IPS-18c (cell line): ENCODE results near the gene HM13.
"Not testable (repeated sequence)": the region's sequence is repeated elsewhere in the genome, so short reads cannot be mapped to it uniquely, and the experiment has no call there.

Source experiments
- H3K4me3 ChIP-seq: 2 replicates; pipeline ENCODE4 v1.7.0; 2013; ENCODE audit warnings: low read depth, mild to moderate bottlenecking, low read length, moderate library complexity; ENCODE audit not compliant: insufficient read depth
- H3K9me3 ChIP-seq: one replicate; pipeline ENCODE4 v1.6.1; 2013; ENCODE audit warnings: mild to moderate bottlenecking, low read length, moderate library complexity; ENCODE audit not compliant: control insufficient read depth, insufficient read depth

HM13 gene, protein sequence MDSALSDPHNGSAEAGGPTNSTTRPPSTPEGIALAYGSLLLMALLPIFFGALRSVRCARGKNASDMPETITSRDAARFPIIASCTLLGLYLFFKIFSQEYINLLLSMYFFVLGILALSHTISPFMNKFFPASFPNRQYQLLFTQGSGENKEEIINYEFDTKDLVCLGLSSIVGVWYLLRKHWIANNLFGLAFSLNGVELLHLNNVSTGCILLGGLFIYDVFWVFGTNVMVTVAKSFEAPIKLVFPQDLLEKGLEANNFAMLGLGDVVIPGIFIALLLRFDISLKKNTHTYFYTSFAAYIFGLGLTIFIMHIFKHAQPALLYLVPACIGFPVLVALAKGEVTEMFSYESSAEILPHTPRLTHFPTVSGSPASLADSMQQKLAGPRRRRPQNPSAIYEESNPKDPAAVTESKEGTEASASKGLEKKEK

DNA sequence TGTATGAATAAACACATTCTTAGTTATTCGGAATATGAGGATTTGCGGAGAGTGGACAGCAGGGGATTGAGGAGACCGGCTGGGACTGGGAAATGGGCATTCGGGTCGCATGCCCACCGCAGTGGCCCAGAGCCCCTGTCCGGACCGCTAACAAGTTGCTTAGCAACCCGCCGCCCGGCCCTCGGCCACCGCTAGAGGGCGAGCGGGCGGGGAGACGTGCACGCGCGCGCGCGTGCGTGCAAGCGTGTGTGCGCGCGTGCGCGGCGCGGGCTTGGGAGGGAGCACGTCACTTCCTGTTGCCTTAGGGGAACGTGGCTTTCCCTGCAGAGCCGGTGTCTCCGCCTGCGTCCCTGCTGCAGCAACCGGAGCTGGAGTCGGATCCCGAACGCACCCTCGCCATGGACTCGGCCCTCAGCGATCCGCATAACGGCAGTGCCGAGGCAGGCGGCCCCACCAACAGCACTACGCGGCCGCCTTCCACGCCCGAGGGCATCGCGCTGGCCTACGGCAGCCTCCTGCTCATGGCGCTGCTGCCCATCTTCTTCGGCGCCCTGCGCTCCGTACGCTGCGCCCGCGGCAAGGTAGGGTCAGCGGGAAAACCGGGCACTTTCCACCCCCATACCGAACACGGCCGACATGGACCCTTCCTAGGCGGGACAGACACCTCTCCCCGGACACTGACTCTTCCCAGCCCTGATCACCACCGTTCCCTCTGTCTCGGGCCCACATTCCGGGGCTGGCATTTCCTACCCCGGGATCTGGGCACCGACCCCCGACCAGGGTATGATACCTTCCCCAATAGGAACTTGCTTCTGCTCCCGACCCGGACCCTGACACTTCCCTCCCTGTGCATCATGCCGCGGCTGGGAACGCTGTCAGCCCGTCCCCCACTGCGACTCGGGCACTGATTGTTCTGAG lies at the start of gene HM13:
Gene HM13 (plus strand): TSS at position 289 of the 918 bp plus-strand sequence. CDS start 110 bp downstream, at position 399.
- Histone ChIP-seq H3K4me3 (peak within 1 kb of the TSS; percentile 83), H3K9me3 (no peaks in the 10 kb centered on the region)

GRCh38 chr20:31470946-31471345 lies 43.3 kb upstream of the HM13 start:
- not testable (repeated sequence) for H3K4me3 ChIP-seq, H3K9me3 ChIP-seq

DNA sequence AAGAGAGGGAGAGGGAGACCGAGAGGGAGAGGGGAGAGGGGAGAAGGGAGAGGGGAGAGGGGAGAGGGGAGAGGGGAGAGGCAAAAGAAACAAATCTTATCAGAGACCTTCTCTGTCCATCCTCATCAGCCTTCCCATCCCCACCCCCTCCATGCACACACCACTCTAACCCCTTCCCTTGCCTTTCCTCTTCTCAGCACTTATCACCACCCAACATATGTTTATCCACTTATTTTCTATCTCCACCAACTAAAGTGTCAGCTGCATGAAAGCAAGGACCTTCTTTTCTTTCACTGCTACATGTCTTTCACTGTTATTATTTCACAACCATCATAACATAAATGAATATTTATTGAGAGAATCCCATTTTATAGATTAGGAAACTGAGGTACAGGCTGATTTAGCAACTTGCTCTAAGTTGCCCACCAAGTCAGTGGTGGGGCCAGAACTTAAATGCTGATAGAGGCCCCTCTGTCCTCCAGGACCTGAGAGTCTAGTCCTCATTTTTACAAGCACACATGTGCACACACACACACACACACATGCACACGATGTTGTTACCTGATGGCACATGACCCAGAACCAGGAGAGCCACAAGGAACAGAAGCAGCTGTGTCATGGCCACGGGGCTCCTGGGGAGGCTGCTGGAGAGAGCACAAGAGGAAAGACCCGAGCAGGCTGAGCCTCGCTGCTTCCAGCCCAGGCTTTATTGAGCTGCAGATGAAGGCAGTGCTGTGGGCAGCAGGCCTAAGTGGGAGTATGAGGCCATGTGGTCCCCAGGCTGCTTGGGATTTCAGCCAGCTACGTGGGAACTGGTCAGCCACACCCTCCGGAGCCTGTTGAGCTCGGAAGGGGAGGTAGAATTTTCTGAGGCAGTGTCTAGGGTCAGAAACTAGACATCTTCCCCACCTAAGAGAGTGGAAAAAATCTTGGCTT lies 41.6 kb upstream of the HM13 start:
- no peaks in the 10 kb centered on the region for H3K9me3 ChIP-seq
- H3K4me3 ChIP-seq = no peak overlapping the region

- H3K4me3 ChIP-seq = no peak overlapping the region
- no peaks in the 10 kb centered on the region for H3K9me3 ChIP-seq
Observed at GRCh38 chr20:31473331-31474096, 40.7 kb upstream of the HM13 start.

DNA sequence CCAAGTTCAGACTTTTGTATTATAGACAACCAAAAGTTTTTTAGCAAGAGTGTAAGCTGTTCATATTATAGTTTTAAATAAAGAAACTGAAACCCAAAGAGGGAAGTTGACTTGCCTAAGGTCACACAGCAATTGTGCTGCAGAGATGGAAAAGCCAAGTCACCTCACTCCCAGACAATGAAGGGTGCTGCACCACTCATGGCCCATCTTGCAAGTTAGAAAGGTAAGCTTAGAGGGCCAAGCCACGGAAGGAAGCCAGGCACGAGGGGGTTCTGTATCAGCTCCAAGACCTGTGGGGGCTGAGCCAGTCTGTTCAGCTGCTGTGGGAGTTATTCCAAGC lies 40.2 kb upstream of the HM13 start:
- H3K4me3 ChIP-seq = no peak overlapping the region
- no peaks in the 10 kb centered on the region for H3K9me3 ChIP-seq

- Histone ChIP-seq H3K9me3 (no peaks in the 10 kb centered on the region), H3K4me3 (peak within 1 kb of the TSS; percentile 71)
Observed at GRCh38 chr20:31474758-31475427, 39.3 kb upstream of the HM13 start, which contains the start of the genes DEFB124 and REM1. Gene DEFB124 (minus strand): TSS chr20:31475127. CDS start chr20:31473013, 2,114 bp downstream. Gene REM1 (plus strand): TSS chr20:31475288. CDS start chr20:31476446, 1,158 bp downstream.

- Histone ChIP-seq H3K4me3 (peak overlapping the region; percentile 71), H3K9me3 (no peaks in the 10 kb centered on the region)
Observed at GRCh38 chr20:31475472-31476293, 38.6 kb upstream of the HM13 start.

DNA sequence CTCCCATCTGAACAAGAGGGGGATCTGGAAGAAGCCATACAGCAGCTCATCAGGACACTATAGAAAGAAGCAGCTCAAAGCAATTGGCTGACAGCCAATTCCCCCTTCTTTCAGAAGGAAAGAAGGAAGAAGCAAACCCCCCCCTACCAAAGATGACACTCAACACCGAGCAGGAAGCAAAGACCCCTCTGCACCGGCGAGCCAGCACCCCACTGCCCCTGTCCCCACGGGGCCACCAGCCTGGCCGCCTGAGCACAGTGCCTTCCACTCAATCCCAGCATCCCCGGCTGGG lies 38.0 kb upstream of the HM13 start:
- Histone ChIP-seq H3K4me3 (no peak overlapping the region), H3K9me3 (no peaks in the 10 kb centered on the region)

- H3K4me3 ChIP-seq = no peak overlapping the region
- H3K9me3 ChIP-seq = no peaks in the 10 kb centered on the region
Observed at GRCh38 chr20:31476643-31477215, 37.5 kb upstream of the HM13 start.

- Histone ChIP-seq H3K4me3 (no peak overlapping the region), H3K9me3 (peaks cover 2% of the 10 kb centered on the region)
Observed at GRCh38 chr20:31484001-31484400, 30.2 kb upstream of the HM13 start.

- H3K9me3 ChIP-seq = peaks cover 2% of the 10 kb centered on the region
- H3K4me3 ChIP-seq = peak overlapping the region; percentile 46
Observed at GRCh38 chr20:31485450-31486339, 28.5 kb upstream of the HM13 start.

- peaks cover 2% of the 10 kb centered on the region for H3K9me3 ChIP-seq
Observed at GRCh38 chr20:31488115-31488514, 26.1 kb upstream of the HM13 start.

DNA sequence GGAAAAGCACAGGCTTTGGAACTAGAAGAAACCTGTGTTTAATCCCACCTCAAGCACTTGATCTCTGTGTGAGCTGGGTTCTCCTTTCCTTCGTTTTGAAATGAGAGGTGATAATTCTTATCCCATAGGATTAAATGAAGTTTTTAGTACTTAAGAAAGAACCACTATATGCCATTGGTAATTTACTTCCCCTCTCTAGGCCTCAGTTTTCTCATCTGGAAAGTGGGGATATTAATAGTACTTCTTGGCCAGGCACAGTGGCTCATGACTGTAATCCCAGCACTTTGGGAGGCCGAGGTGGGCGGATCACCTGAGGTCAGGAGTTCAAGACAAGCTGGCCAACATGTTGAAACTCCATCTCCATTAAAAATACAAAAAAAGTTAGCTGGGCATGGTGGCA lies 25.1 kb upstream of the HM13 start:
- Histone ChIP-seq H3K4me3 (no peak overlapping the region), H3K9me3 (peaks cover 2% of the 10 kb centered on the region)

More at GRCh38 chr20:31488115-31488514, 26.1 kb upstream of the HM13 start:
- no peak overlapping the region for H3K4me3 ChIP-seq

GRCh38 chr20:31490752-31491151 lies 23.5 kb upstream of the HM13 start:
- H3K9me3 ChIP-seq = no peaks in the 10 kb centered on the region
- H3K4me3 ChIP-seq = no peak overlapping the region
